Measurements from ENCODE around the gene NGF. TPM values are rescaled to one million over a fixed set of nuclear protein-coding genes. Genes with fewer than 3 reads are reported as not detected.

Gene NGF
- total and polyA plus RNA-seq, 2 of the 8 experiments (the other 6 are each of a cell fraction or from before 2014, with no cell fraction given), result 1.6 TPM; not detected in 1

DNA sequence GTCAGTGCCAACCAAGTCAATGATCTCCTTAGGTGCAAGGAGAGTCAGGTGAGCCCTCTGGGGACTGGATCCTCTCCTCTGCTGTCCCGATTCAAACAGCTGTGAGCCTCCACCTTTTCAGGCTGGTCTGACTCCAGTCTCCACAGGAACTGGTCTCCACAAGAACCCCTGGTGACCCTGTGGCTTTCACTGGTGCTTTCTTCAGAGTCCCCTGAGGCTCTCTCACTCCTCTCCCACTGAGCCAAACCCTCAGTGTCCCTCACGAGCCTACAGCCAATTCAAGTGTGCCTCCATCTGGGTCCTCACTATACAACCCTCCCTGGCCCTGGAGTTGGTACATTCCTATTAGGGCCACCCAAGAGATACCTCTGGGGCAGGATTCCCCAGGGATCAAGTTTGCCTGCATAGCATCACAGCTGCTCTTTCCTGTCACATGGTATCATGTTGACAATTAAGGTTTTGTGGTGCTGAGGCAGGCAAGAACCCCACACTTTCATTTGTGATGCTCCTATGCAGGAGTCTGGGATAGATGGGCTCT is 5.2 kb upstream of the NGF start:
- peaks cover 5 to 23% (median 20%) of the 10 kb centered on the region in 4 experiments for H3K27me3 ChIP-seq (replicated peaks in 1 of 4; ENCODE audit: control insufficient read depth in 3 of 4, extremely low read depth in 1 of 4, insufficient read depth in 3 of 4, low read length in 3 of 4)
- no peak overlapping the region for H4K91ac ChIP-seq (replicated peaks; ENCODE audit: insufficient read length, low read length)
- FAIRE-seq (no peak), DNase-seq (ENCODE audit: low read depth in 1 of 2, low spot score in 2 of 2) (no peak)
- H3K36me3 ChIP-seq (ENCODE audit: control insufficient read depth in 2 of 4, insufficient read depth in 4 of 4, low read length in 3 of 4), result no peaks in the 10 kb centered on the region
- no peak overlapping the region for H2BK5ac ChIP-seq (ENCODE audit: low read depth, low read length)
- WGBS, 2 experiments (ENCODE audit: extremely low coverage in 1 of 2, insufficient coverage in 1 of 2, insufficient read length in 1 of 2, insufficient replicate concordance in 2 of 2, low coverage in 1 of 2, low lambda C conversion rate in 2 of 2, missing lambda C conversion rate in 1 of 2), result 95% methylated on average over 2 of the region's 2 CpGs; no CpG with 5 or more reads in 1 of the 2 experiments
- no peaks in the 10 kb centered on the region for H3K9me3 ChIP-seq (ENCODE audit: insufficient read depth in 2 of 2, low read depth in 1 of 2, low read length in 1 of 2)
- H3K23me2 ChIP-seq (ENCODE audit: low read depth, low read length), result no peaks in the 10 kb centered on the region; the same call in 1 of the 2 replicates
- H2BK15ac ChIP-seq (ENCODE audit: low read length), result no peak overlapping the region
- no peak overlapping the region for H3K56ac ChIP-seq (replicated peaks; ENCODE audit: insufficient read length, low read depth, low read length)
- no peak overlapping the region for H2BK120ac ChIP-seq (replicated peaks; ENCODE audit: low read depth, low read length)
- no peak overlapping the region for H2BK12ac ChIP-seq (ENCODE audit: low read depth, low read length)
- no peak overlapping the region for H3K4me3 ChIP-seq (ENCODE audit: extremely low read depth in 1 of 4, insufficient read depth in 2 of 4, low read depth in 3 of 4, low read length in 4 of 4)
- H2AK5ac ChIP-seq (ENCODE audit: low read depth, low read length), result no peak overlapping the region
- H4K8ac ChIP-seq (ENCODE audit: extremely low read depth, insufficient read depth, low read length), result no peak overlapping the region; the same call in 1 of the 2 replicates
- no peaks in the 10 kb centered on the region for H3K79me1 ChIP-seq (ENCODE audit: low read depth, low read length)
- H2AFZ ChIP-seq (ENCODE audit: low read length), result no peak overlapping the region
- TF ChIP-seq MAFK (IDR thresholded peaks at IDR 0.05; ENCODE audit: low read depth, low read length) (no peak), TAF7 (optimal IDR thresholded peaks at IDR 0.05; ENCODE audit: borderline replicate concordance, low read depth, low read length) (no peak), CBX5 (IDR thresholded peaks at IDR 0.05; ENCODE audit: low read depth, low read length) (no peak), GTF2F1 (IDR thresholded peaks at IDR 0.05; ENCODE audit: borderline replicate concordance, low read depth, low read length) (no peak), SAP30 (IDR thresholded peaks at IDR 0.05; ENCODE audit: insufficient read depth, insufficient replicate concordance, low read length) (no peak), CHD2 (IDR thresholded peaks at IDR 0.05; ENCODE audit: low read length) (no peak), POU5F1 (IDR thresholded peaks at IDR 0.05; ENCODE audit: low read depth, low read length) (no peak)
- H4K5ac ChIP-seq (ENCODE audit: insufficient read length, low read depth, low read length), result no peak overlapping the region
- H3K4me1 ChIP-seq (replicated peaks in 1 of 4; ENCODE audit: control insufficient read depth in 3 of 4, insufficient read depth in 4 of 4, low read length in 3 of 4), result 0 out of 7 replicates have a peak, but pooled peaks cover 0 to 2% (median 0%) of the 10 kb centered on the region in 4 experiments
- H3K79me2 ChIP-seq (ENCODE audit: control insufficient read depth in 1 of 2, insufficient read depth in 2 of 2, low read length in 2 of 2), result no peaks in the 10 kb centered on the region
- H3K9ac ChIP-seq (replicated peaks in 1 of 4; ENCODE audit: extremely low read depth in 1 of 4, low read depth in 3 of 4, low read length in 3 of 4), result no peak overlapping the region
- peaks cover 0 to 2% of the 10 kb centered on the region in 2 experiments for H4K20me1 ChIP-seq (replicated peaks in 1 of 2; ENCODE audit: control insufficient read depth in 1 of 2, insufficient read depth in 2 of 2, low read length in 2 of 2)
- ChIA-PET POLR2A (ENCODE audit: partially characterized antibody) (no interaction called here), CTCF (ENCODE audit: partially characterized antibody) (no interaction called here)
- no peak overlapping the region for H3K18ac ChIP-seq (ENCODE audit: extremely low read depth, low read length)
- H2BK20ac ChIP-seq (ENCODE audit: low read length), result no peak overlapping the region
- no peak overlapping the region for H3K23ac ChIP-seq (ENCODE audit: insufficient read length)
- no peak overlapping the region for H3K4ac ChIP-seq (replicated peaks; ENCODE audit: insufficient read length, low read depth, low read length)
- no peak overlapping the region for H3K4me2 ChIP-seq (ENCODE audit: insufficient read depth in 1 of 2, low read depth in 2 of 2, low read length in 2 of 2)
- no peak overlapping the region for H3K27ac ChIP-seq (ENCODE audit: low read depth, low read length)
- no peak overlapping the region for H3K14ac ChIP-seq (ENCODE audit: insufficient read length)

Measured in H1 (cell line).